CD4-positive, alpha-beta T cell (primary cell): ENCODE data around the gene AP3B1. TPM values are rescaled to one million over a fixed set of nuclear protein-coding genes. Genes with fewer than 3 reads are reported as not detected.

Source experiments
- ATAC-seq: fragments of 200-7000 bp; cut with Tn5 transposase; one replicate; pipeline ENCODE4 v1.10.0; 2022; ENCODE audit warnings: mild to moderate bottlenecking; ENCODE audit not compliant: poor library complexity
- CTCF ChIA-PET: fragments of 350-600 bp; sonication (Branson Sonifier 250); formaldehyde crosslinking; loops from one replicate; lab custom pipeline; 2021; ENCODE audit warnings: antibody characterized with exemption, inconsistent platforms; lab: Charles Lee
- POLR2A ChIA-PET: fragments of 350-600 bp; sonication (Branson Sonifier 250); formaldehyde crosslinking; loops from one replicate; lab custom pipeline; 2021; ENCODE audit warnings: antibody characterized with exemption, inconsistent platforms; lab: Charles Lee
- DNase-seq, 14 experiments: peaks; one replicate each; pipeline ENCODE4 v3.0.0-alpha.2; 2013 to 2020; ENCODE audit warnings: mixed read lengths in 2 of 14
- H3K27ac ChIP-seq, 2 donors: one replicate each; pipeline versions ENCODE4 v1.5.1 to v1.7.0; 2013; ENCODE audit warnings: low read length in 2 of 2, low read depth in 1 of 2, mild to moderate bottlenecking in 1 of 2
- H3K27me3 ChIP-seq, 2 experiments: 1 replicate in 1 of 2; 2 replicates in 1 of 2; pipeline versions ENCODE4 v1.6.1 to v1.7.0; 2013; ENCODE audit warnings: low read length in 2 of 2, control low read depth in 1 of 2, mild to moderate bottlenecking in 1 of 2, moderate library complexity in 1 of 2; ENCODE audit not compliant: insufficient read depth in 2 of 2, control insufficient read depth in 1 of 2
- H3K36me3 ChIP-seq: one replicate; pipeline ENCODE4 v1.6.1; 2013; ENCODE audit warnings: low read length, control low read depth; ENCODE audit not compliant: insufficient read depth
- H3K4me1 ChIP-seq: one replicate; pipeline ENCODE4 v1.6.1; 2013; ENCODE audit warnings: low read length, control low read depth; ENCODE audit not compliant: insufficient read depth
- H3K4me3 ChIP-seq: one replicate; pipeline ENCODE4 v1.5.1; 2013; ENCODE audit warnings: mild to moderate bottlenecking, low read length, moderate library complexity
- H3K9me3 ChIP-seq, 2 experiments: 1 replicate in 1 of 2; 2 replicates in 1 of 2; pipeline versions ENCODE4 v1.6.1 to v1.7.0; 2013; ENCODE audit warnings: low read length in 2 of 2, mild to moderate bottlenecking in 2 of 2, control low read depth in 1 of 2, moderate library complexity in 1 of 2; ENCODE audit not compliant: control insufficient read depth in 1 of 2, insufficient read depth in 1 of 2
- H3K27ac Mint-ChIP-seq: one replicate; pipeline ENCODE4 v1.8.0; 2020; ENCODE audit warnings: mixed read lengths
- H3K27me3 Mint-ChIP-seq: one replicate; pipeline ENCODE4 v1.8.0; 2021; ENCODE audit warnings: mixed read lengths
- H3K36me3 Mint-ChIP-seq: one replicate; pipeline ENCODE4 v1.8.0; 2021; ENCODE audit warnings: low read depth, mixed read lengths
- H3K4me1 Mint-ChIP-seq: one replicate; pipeline ENCODE4 v1.8.0; 2021; ENCODE audit warnings: low read depth, mixed read lengths
- H3K4me3 Mint-ChIP-seq: one replicate; pipeline ENCODE4 v1.8.0; 2020; ENCODE audit warnings: mild to moderate bottlenecking, mixed read lengths
- H3K9me3 Mint-ChIP-seq: one replicate; pipeline ENCODE4 v1.8.0; 2020; ENCODE audit warnings: mixed read lengths
- intact Hi-C, 2 experiments: fragments of 100-400 bp; cut with DNase I in 1 of 2; cut with micrococcal nuclease in 1 of 2; formaldehyde crosslinking; loops; one replicate each; pipeline versions ENCODE4 v1.15.1 to v1.9.0; 2023 to 2025; cut with DNase I, micrococcal nuclease
- total RNA-seq, 174 experiments: library from RNA in 2 of 174; stranded (reverse) in 2 of 174; gene quantifications; one replicate each; pipeline ENCODE4 v1.2.3 and lab custom pipeline; 2021 to 2026
- TF ChIP-seq, protein P1 (sequence below): fragments of 200-600 bp; IDR thresholded peaks from one replicate; pipeline ENCODE4 v1.8.0; 2022; ENCODE audit warnings: antibody characterized with exemption, mild to moderate bottlenecking

The AP3B1 gene
- total RNA-seq, 2 experiments from 2014 or later, result 24.5 to 24.6 TPM

DNA sequence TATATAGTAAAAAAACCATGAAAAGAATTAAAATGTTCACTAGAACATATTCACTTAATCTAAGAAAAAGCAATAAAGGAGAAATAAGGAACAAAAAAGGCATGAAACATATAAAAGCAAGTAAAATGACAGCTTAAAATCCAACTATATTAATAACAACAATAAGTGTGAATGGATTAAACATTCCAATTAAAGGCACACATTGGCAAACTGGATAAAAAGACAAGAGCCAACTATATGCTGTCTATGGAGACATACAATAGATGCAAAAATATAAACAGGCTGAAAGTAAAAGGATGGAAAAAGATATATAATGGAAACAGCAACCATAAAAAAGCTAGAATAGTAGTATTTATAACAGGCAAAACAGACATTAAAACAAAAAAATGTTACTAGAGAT is 70.1 kb downstream of the AP3B1 start:
- H3K4me3 Mint-ChIP-seq, result no peak overlapping the region
- no peaks in the 10 kb centered on the region for H3K4me1 Mint-ChIP-seq
- TF ChIP-seq, protein P1, sequence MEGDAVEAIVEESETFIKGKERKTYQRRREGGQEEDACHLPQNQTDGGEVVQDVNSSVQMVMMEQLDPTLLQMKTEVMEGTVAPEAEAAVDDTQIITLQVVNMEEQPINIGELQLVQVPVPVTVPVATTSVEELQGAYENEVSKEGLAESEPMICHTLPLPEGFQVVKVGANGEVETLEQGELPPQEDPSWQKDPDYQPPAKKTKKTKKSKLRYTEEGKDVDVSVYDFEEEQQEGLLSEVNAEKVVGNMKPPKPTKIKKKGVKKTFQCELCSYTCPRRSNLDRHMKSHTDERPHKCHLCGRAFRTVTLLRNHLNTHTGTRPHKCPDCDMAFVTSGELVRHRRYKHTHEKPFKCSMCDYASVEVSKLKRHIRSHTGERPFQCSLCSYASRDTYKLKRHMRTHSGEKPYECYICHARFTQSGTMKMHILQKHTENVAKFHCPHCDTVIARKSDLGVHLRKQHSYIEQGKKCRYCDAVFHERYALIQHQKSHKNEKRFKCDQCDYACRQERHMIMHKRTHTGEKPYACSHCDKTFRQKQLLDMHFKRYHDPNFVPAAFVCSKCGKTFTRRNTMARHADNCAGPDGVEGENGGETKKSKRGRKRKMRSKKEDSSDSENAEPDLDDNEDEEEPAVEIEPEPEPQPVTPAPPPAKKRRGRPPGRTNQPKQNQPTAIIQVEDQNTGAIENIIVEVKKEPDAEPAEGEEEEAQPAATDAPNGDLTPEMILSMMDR, result no peak
- ChIA-PET CTCF (no interaction called here), POLR2A (no interaction called here)
- H3K4me1 ChIP-seq, result no peaks in the 10 kb centered on the region
- H3K27ac ChIP-seq, result no peak overlapping the region
- peaks cover 32% of the 10 kb centered on the region for H3K36me3 ChIP-seq
- ATAC-seq (no peak), DNase-seq (no peak)
- no peak overlapping the region for H3K4me3 ChIP-seq
- intact Hi-C loops, result no loop called here
- peaks cover 84% of the 10 kb centered on the region for H3K36me3 Mint-ChIP-seq
- H3K9me3 Mint-ChIP-seq, result peaks cover 2% of the 10 kb centered on the region
- H3K27me3 Mint-ChIP-seq, result no peaks in the 10 kb centered on the region
- H3K27me3 ChIP-seq, result no peaks in the 10 kb centered on the region
- H3K27ac Mint-ChIP-seq, result no peak overlapping the region
- peaks cover 0 to 3% of the 10 kb centered on the region in 2 experiments for H3K9me3 ChIP-seq

DNA sequence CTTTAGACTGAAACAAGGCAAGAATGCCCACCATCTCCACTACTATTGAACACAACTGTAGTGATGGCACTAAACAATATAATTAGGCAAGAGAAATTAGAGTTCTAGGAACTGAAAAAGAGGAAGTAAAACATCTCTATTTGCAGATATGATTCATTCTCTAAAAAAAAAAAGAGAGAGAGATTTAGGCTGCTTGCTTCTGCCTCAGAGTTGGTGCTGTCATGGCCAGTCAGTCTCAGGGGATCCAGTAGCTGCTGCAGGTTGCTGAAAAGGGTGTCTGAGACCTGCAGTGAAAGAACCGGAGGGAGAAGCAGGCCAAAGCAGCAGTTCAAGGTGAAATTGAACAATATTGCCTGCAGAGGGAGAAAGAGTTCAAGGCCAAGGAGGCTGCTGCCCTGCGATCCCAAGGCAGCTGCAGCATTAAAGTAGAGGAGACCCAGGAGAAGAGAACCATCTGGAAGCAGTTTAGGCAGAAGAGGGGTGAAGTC is 72.5 kb downstream of the AP3B1 start:
- H3K27me3 Mint-ChIP-seq, result no peaks in the 10 kb centered on the region
- Histone ChIP-seq H3K36me3 (peaks cover 24% of the 10 kb centered on the region), H3K9me3 (peaks cover 0 to 3% of the 10 kb centered on the region in 2 experiments), H3K27me3 (no peaks in the 10 kb centered on the region), H3K4me1 (no peaks in the 10 kb centered on the region), H3K27ac (no peak overlapping the region), H3K4me3 (no peak overlapping the region)
- DNase-seq, result peak in 3 of 14 experiments; percentile 10 to 32 (median 17)
- H3K36me3 Mint-ChIP-seq, result peaks cover 78% of the 10 kb centered on the region
- no peak overlapping the region for H3K27ac Mint-ChIP-seq
- intact Hi-C loops, result no loop called here
- no peaks in the 10 kb centered on the region for H3K4me1 Mint-ChIP-seq
- no peak for ATAC-seq
- H3K4me3 Mint-ChIP-seq, result no peak overlapping the region
- ChIA-PET CTCF (no interaction called here), POLR2A (no interaction called here)
- TF ChIP-seq, protein P1, result no peak
- H3K9me3 Mint-ChIP-seq, result peaks cover 2% of the 10 kb centered on the region

DNA sequence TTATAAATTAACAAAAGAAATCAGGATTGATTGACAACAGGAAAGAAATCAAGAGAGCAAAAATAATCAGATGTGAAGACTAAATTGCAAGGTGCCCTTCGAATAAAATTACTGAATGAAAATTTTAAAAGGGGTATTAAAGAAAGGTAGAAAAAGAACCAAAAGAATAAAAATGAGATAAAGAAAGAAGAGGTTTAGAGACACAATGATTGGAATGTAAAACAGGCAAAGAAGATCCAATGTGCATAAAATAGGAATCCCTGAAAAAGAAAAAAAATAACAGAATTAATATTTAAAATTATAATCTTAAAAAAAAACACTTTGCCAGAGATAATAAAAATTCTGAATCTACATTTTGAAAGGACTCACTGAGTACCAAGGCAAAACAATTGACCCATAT is 73.0 kb downstream of the AP3B1 start:
- no peak overlapping the region for H3K4me3 ChIP-seq
- H3K9me3 Mint-ChIP-seq, result peaks cover 2% of the 10 kb centered on the region
- intact Hi-C loops, result no loop called here
- CTCF ChIA-PET, result no interaction called here
- TF ChIP-seq, protein P1, result no peak
- H3K36me3 ChIP-seq, result peaks cover 24% of the 10 kb centered on the region
- H3K27me3 Mint-ChIP-seq, result no peaks in the 10 kb centered on the region
- no peak overlapping the region for H3K4me3 Mint-ChIP-seq
- H3K4me1 ChIP-seq, result no peaks in the 10 kb centered on the region
- no peak overlapping the region for H3K27ac ChIP-seq
- H3K27me3 ChIP-seq, result no peaks in the 10 kb centered on the region
- DNase-seq (no peak), ATAC-seq (no peak)
- H3K9me3 ChIP-seq, result peaks cover 0 to 3% of the 10 kb centered on the region in 2 experiments
- H3K4me1 Mint-ChIP-seq, result no peaks in the 10 kb centered on the region
- H3K27ac Mint-ChIP-seq, result no peak overlapping the region
- H3K36me3 Mint-ChIP-seq, result peaks cover 79% of the 10 kb centered on the region
- POLR2A ChIA-PET, result no interaction called here
